Suprapubic skin (tissue), 4 donors: ENCODE measurements around the gene DAGLA. TPM values are rescaled to one million over a fixed set of nuclear protein-coding genes. Genes with fewer than 3 reads are reported as not detected.

ENCODE experiments used
- DNase-seq, 2 donors: peaks; one replicate each; pipeline ENCODE4 v3.0.0-alpha.2; 2019; ENCODE audit warnings: low spot score in 2 of 2
- H3K27ac ChIP-seq: fragments of 200-600 bp; sonication (generic); one replicate; pipeline ENCODE4 v1.5.1; 2019
- H3K27me3 ChIP-seq: fragments of 200-600 bp; sonication (generic); one replicate; pipeline ENCODE4 v1.5.1; 2019
- H3K36me3 ChIP-seq: fragments of 200-600 bp; sonication (generic); one replicate; pipeline ENCODE4 v1.5.1; 2019
- H3K4me1 ChIP-seq: fragments of 200-600 bp; sonication (generic); one replicate; pipeline ENCODE4 v1.5.1; 2019
- H3K4me3 ChIP-seq: fragments of 200-600 bp; sonication (generic); one replicate; pipeline ENCODE4 v1.5.1; 2019; ENCODE audit warnings: mild to moderate bottlenecking
- H3K9me3 ChIP-seq: fragments of 200-600 bp; sonication (generic); one replicate; pipeline ENCODE4 v1.5.1; 2019
- EP300 ChIP-seq: sonication (generic); formaldehyde crosslinking; IDR thresholded peaks from one replicate; pipeline ENCODE4 v1.6.1; 2017; ENCODE audit warnings: antibody characterized with exemption
- POLR2A ChIP-seq, 2 donors: fragments of 450-650 bp; IDR thresholded peaks; one replicate each; pipeline ENCODE4 v1.6.1; 2017; ENCODE audit warnings: antibody characterized with exemption in 2 of 2, mild to moderate bottlenecking in 2 of 2, moderate library complexity in 2 of 2
- POLR2AphosphoS5 ChIP-seq, 3 donors: sonication (generic); formaldehyde crosslinking; IDR thresholded peaks; one replicate each; pipeline ENCODE4 v1.6.1; 2017; ENCODE audit warnings: antibody characterized with exemption in 3 of 3
- WGBS: methylation state at CpG from one replicate; pipeline ENCODE4 v1.1.5; 2018; 5-methylcytosine and 5-hydroxymethylcytosine counted together
- total RNA-seq, 4 donors: library from RNA; depleted of rRNA; stranded (reverse); fragments of >200 nt; gene quantifications; one replicate each; pipeline ENCODE4 v1.1.0, GENCODE V29; 2016
- TF ChIP-seq, protein P1 (sequence below), 2 donors: fragments of 200-600 bp in 1 of 2; fragments of 450-650 bp in 1 of 2; sonication (generic) in 1 of 2; IDR thresholded peaks; one replicate each; pipeline ENCODE4 v1.5.1; 2016 to 2019; ENCODE audit warnings: antibody characterized with exemption in 2 of 2, mild to moderate bottlenecking in 1 of 2, moderate library complexity in 1 of 2

Gene DAGLA
- total RNA-seq, 4 donors from 2014 or later, result 0.64 to 1.2 (median 0.87) TPM

DNA sequence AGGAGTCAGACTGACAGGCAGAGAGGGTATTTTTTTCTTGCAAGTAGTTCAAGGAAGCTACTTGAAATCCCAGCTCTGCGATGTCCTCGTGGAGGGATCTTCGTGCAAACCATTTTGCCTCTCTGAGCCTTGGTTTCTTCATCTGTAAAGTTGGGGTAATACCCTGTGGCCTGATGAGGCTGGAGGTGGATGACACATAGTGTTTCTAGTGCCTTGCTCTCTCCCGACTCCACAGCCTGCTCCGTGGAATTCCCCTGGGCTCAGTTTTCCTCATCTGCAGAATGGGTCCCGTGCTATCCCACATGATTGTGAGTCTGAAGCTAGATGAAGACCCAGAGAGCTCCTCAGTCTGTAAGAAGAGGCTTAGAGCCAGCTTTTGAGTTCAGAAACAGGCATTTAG lies 32.7 kb downstream of the DAGLA start:
- no peaks in the 10 kb centered on the region for H3K36me3 ChIP-seq
- no peak overlapping the region for H3K4me3 ChIP-seq
- TF ChIP-seq, protein P1, sequence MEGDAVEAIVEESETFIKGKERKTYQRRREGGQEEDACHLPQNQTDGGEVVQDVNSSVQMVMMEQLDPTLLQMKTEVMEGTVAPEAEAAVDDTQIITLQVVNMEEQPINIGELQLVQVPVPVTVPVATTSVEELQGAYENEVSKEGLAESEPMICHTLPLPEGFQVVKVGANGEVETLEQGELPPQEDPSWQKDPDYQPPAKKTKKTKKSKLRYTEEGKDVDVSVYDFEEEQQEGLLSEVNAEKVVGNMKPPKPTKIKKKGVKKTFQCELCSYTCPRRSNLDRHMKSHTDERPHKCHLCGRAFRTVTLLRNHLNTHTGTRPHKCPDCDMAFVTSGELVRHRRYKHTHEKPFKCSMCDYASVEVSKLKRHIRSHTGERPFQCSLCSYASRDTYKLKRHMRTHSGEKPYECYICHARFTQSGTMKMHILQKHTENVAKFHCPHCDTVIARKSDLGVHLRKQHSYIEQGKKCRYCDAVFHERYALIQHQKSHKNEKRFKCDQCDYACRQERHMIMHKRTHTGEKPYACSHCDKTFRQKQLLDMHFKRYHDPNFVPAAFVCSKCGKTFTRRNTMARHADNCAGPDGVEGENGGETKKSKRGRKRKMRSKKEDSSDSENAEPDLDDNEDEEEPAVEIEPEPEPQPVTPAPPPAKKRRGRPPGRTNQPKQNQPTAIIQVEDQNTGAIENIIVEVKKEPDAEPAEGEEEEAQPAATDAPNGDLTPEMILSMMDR (IDR thresholded peaks at IDR 0.05), result no peak
- TF ChIP-seq EP300 (no peak), POLR2AphosphoS5 (IDR thresholded peaks at IDR 0.05) (no peak), POLR2A (IDR thresholded peaks at IDR 0.05) (no peak)
- no peaks in the 10 kb centered on the region for H3K27me3 ChIP-seq
- WGBS, result 90% methylated on average over 4 of the region's 6 CpGs
- peaks cover 17% of the 10 kb centered on the region for H3K4me1 ChIP-seq
- H3K9me3 ChIP-seq, result no peaks in the 10 kb centered on the region
- DNase-seq, result no peak
- no peak overlapping the region for H3K27ac ChIP-seq

DNA sequence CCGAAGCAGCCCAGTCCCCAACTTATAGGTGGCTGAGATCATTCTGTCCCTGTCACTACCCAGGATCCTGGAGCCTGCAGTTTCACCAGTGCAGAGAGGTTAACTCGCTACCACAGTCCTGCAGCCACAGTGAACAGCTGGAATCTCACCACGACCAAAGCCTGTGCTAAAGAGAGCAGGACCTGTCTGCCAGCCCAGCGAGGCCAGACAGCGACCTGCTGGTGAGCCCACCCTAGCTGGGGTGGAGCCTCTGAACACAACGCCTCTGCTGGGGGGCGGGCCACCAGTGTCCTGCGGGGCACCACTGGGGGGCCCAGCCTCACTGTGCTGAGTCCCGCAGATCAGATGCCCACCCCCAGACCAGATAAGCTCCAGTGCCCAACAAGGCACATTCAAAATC lies 33.3 kb downstream of the DAGLA start:
- 71% methylated on average over 6 of the region's 9 CpGs for WGBS
- H3K9me3 ChIP-seq, result no peaks in the 10 kb centered on the region
- no peaks in the 10 kb centered on the region for H3K27me3 ChIP-seq
- H3K36me3 ChIP-seq, result no peaks in the 10 kb centered on the region
- DNase-seq, result no peak
- TF ChIP-seq, protein P1 (IDR thresholded peaks at IDR 0.05), result no peak
- TF ChIP-seq POLR2A (IDR thresholded peaks at IDR 0.05) (no peak), POLR2AphosphoS5 (IDR thresholded peaks at IDR 0.05) (no peak), EP300 (no peak)
- H3K4me3 ChIP-seq, result no peak overlapping the region
- peaks cover 23% of the 10 kb centered on the region for H3K4me1 ChIP-seq
- H3K27ac ChIP-seq, result no peak overlapping the region

DNA sequence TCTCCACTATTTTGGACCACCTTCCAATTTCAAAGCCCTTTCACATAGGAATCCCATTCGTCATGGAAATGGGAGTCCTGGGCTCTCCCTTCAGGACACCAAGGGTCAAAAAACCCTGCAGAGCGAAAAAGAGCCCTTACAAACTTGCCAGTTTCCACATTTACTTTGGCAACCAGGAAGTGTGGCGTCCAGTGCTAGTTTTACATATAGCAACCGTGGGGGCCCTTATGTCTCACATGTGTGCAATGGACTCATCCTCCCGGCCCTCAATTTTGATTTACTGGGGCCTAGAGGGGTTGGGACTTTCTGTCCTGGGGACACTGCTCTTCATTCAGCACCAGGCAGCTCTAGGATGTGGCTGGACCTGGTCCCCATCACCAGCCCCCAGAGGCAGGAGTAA lies 33.7 kb downstream of the DAGLA start:
- H3K27ac ChIP-seq, result no peak overlapping the region
- TF ChIP-seq EP300 (no peak), POLR2AphosphoS5 (IDR thresholded peaks at IDR 0.05) (no peak), POLR2A (IDR thresholded peaks at IDR 0.05) (no peak)
- TF ChIP-seq, protein P1 (IDR thresholded peaks at IDR 0.05), result no peak
- H3K4me1 ChIP-seq, result peaks cover 28% of the 10 kb centered on the region
- 58% methylated on average over 4 of the region's 5 CpGs for WGBS
- H3K27me3 ChIP-seq, result no peaks in the 10 kb centered on the region
- H3K4me3 ChIP-seq, result no peak overlapping the region
- no peaks in the 10 kb centered on the region for H3K36me3 ChIP-seq
- no peaks in the 10 kb centered on the region for H3K9me3 ChIP-seq
- DNase-seq, result no peak

DNA sequence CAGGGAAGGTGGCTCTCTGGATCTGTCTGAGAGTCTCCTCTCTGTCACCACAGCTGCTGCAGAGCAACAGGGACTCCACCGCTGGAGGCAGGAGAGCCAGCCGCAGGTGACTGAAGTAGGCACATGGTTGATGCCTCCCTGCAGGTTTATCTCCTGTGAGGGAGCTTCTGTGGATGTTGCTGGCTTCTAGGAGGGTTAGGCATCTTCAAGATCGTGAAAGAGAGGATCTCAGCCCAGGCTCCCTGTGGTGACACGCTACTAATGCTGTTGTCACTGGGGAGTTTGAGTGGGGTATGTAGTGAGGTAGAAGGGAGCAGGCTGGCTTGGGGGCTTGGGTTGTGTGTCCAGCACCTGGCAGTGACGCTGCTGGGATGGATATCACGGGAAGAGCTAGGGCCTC lies 34.1 kb downstream of the DAGLA start:
- Histone ChIP-seq H3K9me3 (no peaks in the 10 kb centered on the region), H3K27ac (no peak overlapping the region), H3K27me3 (no peaks in the 10 kb centered on the region), H3K36me3 (no peaks in the 10 kb centered on the region), H3K4me1 (peaks cover 28% of the 10 kb centered on the region), H3K4me3 (no peak overlapping the region)
- no peak for DNase-seq
- WGBS, result 95% methylated on average over 2 of the region's 6 CpGs
- TF ChIP-seq EP300, result no peak
- TF ChIP-seq POLR2A (IDR thresholded peaks at IDR 0.05), result no peak
- TF ChIP-seq, protein P1 (IDR thresholded peaks at IDR 0.05), result no peak
- TF ChIP-seq POLR2AphosphoS5 (IDR thresholded peaks at IDR 0.05), result no peak

DNA sequence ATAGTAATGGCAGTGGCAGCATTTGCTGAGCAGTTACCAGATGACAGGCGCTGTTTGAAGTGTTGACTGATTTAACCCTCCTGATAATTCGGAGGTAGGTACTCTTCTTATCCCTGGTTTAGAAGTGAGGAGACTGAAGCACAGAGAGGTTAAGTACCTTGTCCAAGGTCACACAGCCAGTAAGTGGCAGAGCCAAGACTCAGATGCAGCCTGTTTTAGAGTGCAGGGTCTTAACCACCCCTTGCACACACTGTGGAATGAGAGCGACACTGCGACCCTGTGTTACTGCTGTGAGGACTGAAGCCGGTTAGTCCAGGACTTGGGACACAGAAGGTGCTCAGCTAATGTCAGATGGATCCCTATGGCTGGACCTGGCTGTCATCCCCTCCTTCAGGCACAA lies 34.7 kb downstream of the DAGLA start:
- TF ChIP-seq POLR2AphosphoS5 (IDR thresholded peaks at IDR 0.05), result no peak
- TF ChIP-seq, protein P1 (IDR thresholded peaks at IDR 0.05), result no peak
- no peak for TF ChIP-seq EP300
- TF ChIP-seq POLR2A (IDR thresholded peaks at IDR 0.05), result no peak
- DNase-seq, result no peak
- Histone ChIP-seq H3K36me3 (no peaks in the 10 kb centered on the region), H3K9me3 (no peaks in the 10 kb centered on the region), H3K27me3 (no peaks in the 10 kb centered on the region), H3K27ac (no peak overlapping the region), H3K4me3 (no peak overlapping the region), H3K4me1 (peaks cover 28% of the 10 kb centered on the region)
- WGBS, result 95% methylated on average over 5 of the region's 5 CpGs
